Activated CD4-positive, alpha-beta T cell treated with anti-CD3 and anti-CD28 coated beads, Interleukin-2, amount 50 U/mL, for 1 hour (primary cell): ENCODE results near the gene SLC7A10.
"Not testable (repeated sequence)": the region's sequence is repeated elsewhere in the genome, so short reads cannot be mapped to it uniquely, and the experiment has no call there.

Experiments used
- DNase-seq: peaks from one replicate; pipeline ENCODE4 v3.0.0-alpha.2; 2020

SLC7A10 gene

DNA sequence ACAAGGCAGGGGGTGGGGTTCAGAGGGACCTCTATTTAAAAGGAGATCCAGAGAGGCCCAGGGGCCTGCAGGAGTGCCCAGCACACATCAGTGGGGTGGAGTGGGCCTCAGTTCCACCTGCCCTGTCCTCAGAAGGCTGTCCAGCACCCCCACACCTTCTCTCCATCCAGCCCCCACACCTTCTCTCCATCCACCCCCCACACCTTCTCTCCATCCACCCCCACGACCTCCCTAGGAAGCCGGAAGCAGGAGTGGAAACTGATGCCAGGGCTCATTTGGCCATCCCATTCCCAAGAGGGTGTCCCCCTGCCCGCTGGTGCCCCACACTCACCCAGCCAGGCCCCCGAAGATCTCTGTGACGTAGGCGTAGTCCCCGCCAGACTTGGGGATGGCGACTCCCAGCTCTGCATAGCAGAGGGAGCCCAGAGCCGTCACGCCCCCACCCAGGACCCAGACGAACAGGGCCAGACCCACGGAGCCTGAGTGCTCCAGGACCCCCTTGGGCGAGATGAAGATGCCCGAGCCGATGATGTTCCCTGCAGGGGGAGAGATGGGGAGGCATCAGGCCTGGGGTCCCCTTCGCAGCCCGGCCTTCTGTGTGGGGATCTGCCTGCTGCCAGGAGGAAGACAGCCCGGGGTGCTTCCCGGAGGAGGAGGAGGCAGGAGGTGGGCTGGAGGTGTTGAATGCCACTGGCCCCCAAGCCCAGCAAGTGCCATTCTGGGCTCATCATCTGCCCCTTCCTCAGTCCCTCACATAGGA is 10.0 kb downstream of the SLC7A10 start:
- DNase-seq = no peak

DNA sequence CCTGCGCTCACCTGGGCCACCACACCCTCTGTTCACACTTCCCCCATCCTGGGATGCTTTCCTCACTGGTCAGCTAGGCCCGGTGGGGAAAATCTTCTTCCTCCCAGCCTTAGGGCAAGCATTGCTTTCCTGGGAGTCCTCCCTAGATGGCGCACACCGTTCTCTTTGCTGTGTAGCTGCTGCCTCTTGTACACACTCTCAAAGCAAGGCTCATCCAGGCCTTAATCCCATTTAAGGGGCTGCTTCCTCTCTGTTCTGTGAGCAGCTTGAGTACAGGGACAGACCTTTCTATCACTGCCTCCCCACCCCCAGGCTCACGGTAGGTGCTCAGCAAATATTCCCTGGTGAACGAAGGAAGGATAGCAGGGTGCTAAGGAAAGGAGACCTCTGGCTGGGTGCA is 11.1 kb downstream of the SLC7A10 start:
- DNase-seq = no peak

- no peak for DNase-seq
Observed at GRCh38 chr19:33212436-33213172, 13.0 kb downstream of the SLC7A10 start.

DNA sequence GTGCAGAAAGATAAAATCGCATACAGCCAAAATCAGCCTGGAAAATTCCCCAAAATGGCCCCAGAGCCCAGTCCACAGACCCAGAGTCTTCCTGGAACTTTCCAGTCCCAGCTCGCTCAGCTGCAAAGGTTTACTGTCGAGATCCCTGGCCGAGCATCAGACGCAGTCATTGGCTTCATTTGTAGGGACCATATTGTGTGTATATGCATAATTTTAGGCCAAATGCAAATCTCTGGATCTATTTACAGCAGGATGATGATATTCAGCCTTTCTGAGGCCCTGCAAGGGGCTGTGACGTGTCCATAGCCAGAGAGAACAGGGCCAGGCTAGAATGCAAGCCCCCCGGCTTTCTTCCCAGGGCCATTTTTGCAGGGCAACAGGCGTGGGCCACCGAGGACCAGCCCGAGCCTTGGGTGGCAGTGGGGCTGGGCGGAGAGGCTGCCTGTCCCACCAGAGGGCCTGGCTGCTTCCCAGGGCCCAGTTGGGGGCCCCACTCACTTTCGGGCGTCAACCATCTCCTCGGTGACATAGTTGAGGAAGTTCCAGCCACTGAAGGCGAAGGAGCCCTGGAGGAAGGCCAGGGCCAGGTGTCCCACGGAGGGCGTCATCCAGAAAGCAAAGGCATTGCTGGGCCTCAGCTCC is 13.7 kb downstream of the SLC7A10 start:
- DNase-seq = no peak

GRCh38 chr19:33210266-33210940 is 15.2 kb downstream of the SLC7A10 start:
- DNase-seq = no peak

- not testable (repeated sequence) for DNase-seq
Observed at GRCh38 chr19:33209850-33210230, 15.8 kb downstream of the SLC7A10 start.

DNA sequence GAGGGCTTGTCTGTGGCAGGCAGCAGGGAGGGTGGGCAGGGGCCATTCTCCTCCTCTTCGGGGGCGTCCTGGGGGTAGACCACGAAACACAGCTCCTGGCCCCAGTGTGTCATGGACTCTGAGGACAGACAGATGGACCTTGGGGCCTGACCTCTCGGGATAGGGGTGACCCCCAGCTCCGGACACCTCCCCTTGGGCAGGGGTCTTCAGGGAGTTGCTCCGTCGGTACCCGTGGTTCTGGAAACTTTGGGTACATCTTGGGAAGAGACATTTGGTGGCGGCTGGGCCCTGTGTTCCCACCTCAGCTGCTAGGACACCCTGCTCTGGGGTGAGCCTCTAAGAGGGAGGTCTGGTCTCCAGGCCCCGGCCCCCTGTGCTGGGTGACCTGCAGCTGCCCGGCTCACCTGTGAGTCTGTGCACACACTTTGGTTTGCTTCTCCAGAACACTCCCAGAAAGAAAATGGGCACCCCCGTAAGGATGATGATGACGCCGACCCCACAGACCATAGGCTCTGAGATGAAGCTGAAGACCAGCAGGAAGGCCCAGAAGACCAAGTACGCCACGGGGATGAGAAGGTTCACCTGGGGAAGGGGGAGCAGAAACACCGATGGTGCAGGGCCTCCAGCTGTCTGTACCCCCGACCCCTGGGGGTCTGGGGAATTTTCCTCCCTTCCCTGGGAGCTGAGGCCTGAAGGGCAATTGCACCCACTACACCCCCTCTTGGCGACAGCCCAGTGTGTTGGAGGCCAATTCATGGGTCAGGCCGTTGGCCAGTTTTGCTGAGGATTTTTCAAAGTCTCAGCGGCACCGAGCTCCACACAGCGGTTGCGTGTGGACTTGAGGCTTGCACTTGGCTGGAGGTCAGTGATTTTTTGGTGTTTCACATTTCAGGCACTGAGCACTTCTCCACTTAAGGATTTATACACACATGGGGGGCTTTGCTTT is 16.5 kb downstream of the SLC7A10 start:
- DNase-seq = no peak

- no peak for DNase-seq
Observed at GRCh38 chr19:33208371-33208895, 17.2 kb downstream of the SLC7A10 start.

DNA sequence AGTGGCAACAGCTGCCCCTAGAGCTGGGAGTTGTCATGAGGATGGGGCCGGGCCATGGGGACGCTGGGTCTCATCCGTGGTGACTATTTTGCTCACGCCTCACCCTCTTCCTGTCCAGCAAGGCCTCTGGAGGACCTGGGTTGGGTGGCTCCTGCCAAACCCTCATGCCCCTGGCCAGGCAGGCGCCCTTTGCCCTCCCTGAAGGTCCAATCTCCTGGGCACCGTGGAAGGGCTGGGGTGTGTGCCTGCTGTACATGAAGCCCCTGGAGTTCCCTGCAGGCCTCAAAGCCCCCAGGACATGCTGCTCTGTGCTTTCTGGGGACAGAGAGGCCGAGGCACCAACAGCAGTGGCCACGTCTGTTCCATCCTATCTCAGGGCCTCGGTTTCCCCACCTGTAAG is 17.7 kb downstream of the SLC7A10 start:
- no peak for DNase-seq

DNA sequence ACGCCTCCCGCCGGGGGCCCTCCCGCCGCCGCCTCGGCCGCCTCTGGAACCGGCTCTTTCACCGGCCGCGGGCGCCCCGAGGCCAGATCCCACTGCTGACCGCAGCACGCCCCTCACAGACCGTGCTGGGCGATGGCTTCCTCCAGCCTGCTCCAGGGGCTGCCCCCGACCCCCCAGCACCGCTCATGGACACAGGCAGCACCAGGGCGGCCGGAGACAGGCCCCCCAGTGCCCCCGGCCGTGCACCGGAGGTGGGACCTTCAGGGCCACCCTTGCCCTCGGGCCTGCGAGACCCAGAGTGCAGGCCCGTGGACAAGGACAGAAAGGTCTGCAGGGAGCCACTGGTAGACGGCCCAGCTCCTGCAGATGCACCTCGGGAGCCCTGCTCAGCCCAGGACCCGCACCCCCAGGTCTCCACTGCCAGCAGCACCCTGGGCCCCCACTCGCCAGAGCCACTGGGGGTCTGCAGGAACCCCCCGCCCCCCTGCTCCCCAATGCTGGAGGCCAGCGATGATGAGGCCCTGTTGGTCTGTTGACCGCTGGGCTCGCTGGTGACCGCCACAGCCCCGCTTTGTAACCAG is 18.5 kb downstream of the SLC7A10 start:
- no peak for DNase-seq

GRCh38 chr19:33206261-33207039 is 19.2 kb downstream of the SLC7A10 start:
- no peak for DNase-seq

GRCh38 chr19:33205531-33206260 is 20.0 kb downstream of the SLC7A10 start:
- no peak for DNase-seq

DNA sequence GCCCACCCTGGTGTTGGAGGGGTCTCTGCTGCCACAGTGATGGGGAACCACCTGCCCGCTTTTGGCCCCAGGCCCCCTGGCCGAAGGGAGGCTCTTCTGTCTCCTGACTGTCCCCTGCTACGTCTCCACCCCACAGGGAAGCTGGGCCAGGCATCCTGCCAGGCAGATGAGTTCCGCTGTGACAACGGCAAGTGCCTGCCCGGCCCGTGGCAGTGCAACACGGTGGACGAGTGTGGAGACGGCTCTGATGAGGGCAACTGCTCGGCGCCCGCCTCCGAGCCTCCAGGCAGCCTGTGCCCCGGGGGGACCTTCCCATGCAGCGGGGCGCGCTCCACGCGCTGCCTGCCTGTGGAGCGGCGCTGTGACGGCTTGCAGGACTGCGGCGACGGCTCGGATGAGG is 20.5 kb downstream of the SLC7A10 start:
- DNase-seq = no peak

- no peak for DNase-seq
Observed at GRCh38 chr19:33204136-33204973, 21.3 kb downstream of the SLC7A10 start.

DNA sequence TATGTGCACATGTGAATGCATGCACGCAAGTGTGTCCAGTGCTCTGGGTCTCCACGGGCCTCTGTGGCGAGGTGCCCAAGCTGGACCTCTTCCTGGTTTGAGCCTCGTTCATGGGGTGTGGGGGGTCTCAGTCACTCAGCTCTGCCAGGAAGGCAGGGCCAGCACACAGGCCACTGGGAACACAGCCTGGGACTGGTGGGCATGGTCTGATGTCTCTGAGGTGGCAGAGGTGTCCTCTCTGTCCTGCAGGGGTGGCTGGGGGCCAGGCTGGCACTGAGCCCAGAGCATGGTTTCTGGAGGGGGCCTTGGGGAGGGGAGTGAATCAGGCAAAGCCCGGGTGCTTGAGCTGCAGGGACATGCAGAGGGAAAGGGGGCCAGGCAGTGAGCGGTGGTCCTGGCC is 22.1 kb downstream of the SLC7A10 start:
- DNase-seq = no peak

- DNase-seq = no peak
Observed at GRCh38 chr19:33202546-33203507, 22.8 kb downstream of the SLC7A10 start.

DNA sequence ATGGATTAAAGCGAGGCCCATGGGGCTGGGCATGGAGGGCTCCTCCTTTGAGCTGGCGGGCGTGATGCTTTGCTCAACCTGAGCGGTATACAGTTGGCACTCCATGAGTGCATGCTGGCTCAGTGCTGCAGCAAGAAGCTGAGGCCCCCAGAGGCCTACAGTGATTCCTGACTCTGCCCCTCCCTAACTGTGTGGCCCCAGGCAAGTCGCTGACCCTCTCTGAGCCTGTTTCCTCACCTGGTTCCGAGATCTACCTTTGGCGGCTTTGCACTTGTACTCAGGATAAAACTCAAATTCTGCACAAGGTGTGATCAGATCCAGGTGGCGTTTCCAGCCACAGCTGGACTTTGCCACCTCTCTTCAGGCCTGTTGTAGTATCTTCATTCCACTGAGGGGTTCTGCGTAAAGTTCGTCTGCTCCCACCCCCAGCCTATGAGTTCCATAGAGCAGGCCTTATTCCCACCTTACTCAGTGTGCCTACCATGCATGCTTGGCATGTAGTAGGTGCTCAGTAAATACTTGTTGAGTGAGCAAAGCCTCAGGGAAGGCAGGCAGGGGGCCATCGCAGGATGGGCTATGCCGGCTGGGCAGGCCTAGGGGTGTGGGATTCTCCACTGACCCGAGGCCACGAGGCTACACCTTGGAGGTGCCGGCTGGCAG is 23.6 kb downstream of the SLC7A10 start:
- DNase-seq = no peak
